Neural cell (in vitro differentiated cells): ENCODE measurements around the gene ZNF292.

Experiments used
- EZH2 ChIP-seq: fragments of 200-600, 300-800 bp; shearing (Covaris generic), sonication (generic); IDR thresholded peaks from 2 replicates; pipeline ENCODE4 v1.6.1; 2014; ENCODE audit warnings: antibody characterized with exemption, low read length, borderline replicate concordance, mild to moderate bottlenecking; ENCODE audit not compliant: insufficient read depth, poor library complexity, severe bottlenecking
- TF ChIP-seq, protein P1 (sequence below): fragments of 450-650 bp; IDR thresholded peaks from 2 replicates; pipeline ENCODE4 v1.5.1; 2014; ENCODE audit warnings: antibody characterized with exemption, mild to moderate bottlenecking, moderate library complexity; ENCODE audit not compliant: poor library complexity, severe bottlenecking

DNA sequence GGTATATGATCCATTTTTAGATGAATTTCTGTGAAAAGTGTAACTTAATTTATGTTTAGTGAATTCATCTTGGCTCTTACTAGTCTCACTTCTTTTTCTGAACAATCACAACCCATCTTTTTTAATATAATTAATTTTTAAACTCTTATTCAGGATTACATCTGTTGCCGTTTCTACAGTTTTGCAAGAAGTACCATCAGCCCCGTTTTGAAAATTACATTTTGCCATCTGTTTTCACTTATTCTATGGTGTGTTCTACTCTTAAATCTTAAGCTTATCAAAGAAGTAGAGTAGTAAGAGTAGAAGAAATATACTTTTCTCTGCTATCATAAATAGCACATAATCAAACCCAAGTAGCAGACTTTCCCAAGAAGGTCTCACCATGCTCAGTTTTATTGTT is 70.1 kb downstream of the ZNF292 start:
- TF ChIP-seq, protein P1, sequence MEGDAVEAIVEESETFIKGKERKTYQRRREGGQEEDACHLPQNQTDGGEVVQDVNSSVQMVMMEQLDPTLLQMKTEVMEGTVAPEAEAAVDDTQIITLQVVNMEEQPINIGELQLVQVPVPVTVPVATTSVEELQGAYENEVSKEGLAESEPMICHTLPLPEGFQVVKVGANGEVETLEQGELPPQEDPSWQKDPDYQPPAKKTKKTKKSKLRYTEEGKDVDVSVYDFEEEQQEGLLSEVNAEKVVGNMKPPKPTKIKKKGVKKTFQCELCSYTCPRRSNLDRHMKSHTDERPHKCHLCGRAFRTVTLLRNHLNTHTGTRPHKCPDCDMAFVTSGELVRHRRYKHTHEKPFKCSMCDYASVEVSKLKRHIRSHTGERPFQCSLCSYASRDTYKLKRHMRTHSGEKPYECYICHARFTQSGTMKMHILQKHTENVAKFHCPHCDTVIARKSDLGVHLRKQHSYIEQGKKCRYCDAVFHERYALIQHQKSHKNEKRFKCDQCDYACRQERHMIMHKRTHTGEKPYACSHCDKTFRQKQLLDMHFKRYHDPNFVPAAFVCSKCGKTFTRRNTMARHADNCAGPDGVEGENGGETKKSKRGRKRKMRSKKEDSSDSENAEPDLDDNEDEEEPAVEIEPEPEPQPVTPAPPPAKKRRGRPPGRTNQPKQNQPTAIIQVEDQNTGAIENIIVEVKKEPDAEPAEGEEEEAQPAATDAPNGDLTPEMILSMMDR, result no peak
- TF ChIP-seq EZH2, result no peak
